GM19193 (cell line): ENCODE measurements around the gene CBX4.

ENCODE experiments used
- POLR2A ChIP-seq: IDR thresholded peaks from 4 replicates; pipeline ENCODE4 v1.6.1; 2011; ENCODE audit not compliant: insufficient read depth, insufficient read length; ENCODE audit errors: extremely low read depth

The CBX4 gene

DNA sequence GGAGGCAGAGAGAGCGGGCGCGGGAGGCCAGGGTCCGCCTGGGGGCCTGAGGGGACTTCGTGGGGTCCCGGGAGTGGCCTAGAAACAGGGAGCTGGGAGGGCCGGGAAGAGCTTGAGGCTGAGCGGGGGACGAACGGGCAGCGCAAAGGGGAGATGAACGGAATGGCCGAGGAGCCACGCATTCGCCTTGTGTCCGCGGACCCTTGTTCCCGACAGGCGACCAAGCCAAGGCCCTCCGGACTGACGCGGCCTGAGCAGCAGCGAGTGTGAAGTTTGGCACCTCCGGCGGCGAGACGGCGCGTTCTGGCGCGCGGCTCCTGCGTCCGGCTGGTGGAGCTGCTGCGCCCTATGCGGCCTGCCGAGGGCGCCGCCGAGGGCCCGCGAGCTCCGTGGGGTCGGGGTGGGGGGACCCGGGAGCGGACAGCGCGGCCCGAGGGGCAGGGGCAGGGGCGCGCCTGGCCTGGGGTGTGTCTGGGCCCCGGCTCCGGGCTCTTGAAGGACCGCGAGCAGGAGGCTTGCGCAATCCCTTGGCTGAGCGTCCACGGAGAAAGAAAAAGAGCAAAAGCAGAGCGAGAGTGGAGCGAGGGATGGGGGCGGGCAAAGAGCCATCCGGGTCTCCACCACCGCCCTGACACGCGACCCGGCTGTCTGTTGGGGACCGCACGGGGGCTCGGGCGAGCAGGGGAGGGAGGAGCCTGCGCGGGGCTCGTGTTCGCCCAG lies 1.2 kb upstream of the CBX4 start:
- no peak for TF ChIP-seq POLR2A

DNA sequence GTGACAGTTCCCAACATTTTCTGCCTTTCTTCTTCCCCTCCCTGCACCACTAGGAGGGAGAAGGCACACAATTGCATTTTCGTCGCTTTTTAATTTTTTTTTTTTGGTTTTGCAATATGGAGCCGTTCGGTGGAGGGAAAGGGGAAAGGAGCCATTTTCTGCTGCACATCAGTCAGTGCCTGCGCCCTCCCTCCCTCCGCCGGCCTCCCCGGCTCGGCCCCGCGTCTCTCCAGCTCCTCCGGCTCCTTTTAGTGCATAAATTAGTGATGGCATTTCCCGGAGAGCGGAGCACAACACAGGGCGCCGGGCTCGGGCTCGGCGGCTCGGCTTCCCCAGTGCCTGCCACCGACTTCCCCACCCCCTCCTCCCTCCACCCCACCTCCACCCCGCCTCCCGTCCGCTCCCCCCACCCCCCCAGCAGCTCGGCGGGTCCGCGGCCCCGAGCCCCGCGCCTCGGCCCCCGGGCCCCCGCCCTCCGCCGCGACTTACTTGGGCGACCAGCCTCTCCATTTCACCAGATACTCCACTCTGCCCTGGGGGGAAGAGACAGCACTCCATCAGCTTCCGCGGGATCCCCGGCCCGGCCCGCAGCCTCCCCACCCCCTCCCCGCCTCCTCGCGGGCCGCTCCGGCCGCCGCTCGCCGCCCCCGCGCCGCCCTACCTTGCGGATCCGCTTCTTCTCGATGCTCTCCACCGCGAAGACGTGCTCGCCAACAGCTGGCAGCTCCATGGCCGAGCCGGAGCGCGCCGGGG lies 542 bp downstream of the CBX4 start:
- no peak for TF ChIP-seq POLR2A

DNA sequence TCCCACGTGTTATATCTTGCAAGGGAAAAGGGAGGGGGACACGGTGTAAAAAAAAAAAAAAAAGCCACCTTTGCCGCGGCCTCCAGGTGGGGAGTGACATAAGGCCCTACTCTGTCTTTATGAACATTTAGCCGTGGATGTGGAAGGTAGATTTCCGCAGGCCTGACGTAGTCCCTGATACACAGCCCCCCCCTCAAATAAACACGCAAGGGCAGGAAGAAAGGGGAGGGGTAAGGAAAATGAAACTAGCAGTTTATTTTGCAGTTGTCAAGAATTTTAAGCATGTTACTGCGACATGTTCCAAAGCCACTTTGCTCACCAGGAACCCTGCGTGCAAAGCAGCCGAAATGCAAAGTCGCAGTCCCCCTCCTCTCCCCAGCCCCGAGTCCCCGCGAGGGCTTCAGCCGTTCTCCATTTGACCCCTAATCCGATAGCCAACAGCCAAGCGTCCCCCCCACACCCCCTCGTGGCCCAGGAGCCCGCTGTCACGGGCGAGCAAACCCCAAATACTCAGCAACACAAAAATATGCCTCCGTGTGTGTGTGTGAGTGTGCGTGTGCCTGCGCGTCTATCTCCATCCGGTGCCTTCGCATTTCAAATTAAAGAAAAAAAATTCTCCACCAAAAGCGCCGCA lies 1.2 kb downstream of the CBX4 start:
- no peak for TF ChIP-seq POLR2A

DNA sequence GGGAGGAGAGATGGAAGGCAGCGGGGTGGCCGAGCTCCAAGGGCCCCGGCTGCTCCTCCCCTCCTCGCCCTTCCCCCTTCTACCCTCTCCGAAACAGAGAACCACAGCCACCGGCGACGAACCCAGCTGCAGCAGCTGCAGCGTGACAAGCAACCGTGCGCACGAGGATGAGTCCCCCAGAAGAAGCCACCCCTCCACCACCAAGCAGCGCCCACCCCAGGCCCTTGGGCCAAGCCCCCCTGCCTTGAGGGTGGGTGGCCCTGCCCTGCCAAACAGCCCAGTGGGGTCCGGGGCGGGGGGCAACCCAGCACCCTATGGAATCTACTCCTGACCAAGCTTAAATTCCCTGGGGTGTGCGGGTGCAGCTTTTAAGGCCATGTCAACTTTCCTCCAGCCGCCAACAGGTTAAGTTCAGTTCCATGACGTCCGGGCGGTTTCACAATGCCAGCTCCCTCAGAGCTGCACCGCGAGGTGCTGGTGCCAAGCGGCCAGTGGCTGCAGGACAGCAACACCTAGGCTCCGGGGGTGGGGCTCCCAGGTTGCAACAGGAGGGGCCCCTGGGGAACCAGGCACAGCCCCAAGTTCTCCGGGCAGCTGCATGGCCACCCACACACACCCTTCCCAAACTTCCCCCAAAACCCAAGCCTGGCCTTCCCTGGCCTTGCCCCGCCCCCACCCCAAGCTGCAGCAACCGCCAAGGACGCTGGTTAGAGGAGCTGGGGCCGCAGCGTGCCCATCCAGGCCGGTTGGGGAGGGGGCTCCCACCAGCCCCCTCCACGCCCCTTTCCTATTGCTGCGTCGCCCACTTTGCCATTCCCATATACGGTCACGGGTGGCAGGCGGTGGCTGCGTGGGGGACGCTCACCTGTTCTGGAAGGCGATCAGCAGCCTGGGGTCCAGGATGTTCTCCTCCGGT lies 2.0 kb downstream of the CBX4 start:
- TF ChIP-seq POLR2A, result peak; percentile 10

DNA sequence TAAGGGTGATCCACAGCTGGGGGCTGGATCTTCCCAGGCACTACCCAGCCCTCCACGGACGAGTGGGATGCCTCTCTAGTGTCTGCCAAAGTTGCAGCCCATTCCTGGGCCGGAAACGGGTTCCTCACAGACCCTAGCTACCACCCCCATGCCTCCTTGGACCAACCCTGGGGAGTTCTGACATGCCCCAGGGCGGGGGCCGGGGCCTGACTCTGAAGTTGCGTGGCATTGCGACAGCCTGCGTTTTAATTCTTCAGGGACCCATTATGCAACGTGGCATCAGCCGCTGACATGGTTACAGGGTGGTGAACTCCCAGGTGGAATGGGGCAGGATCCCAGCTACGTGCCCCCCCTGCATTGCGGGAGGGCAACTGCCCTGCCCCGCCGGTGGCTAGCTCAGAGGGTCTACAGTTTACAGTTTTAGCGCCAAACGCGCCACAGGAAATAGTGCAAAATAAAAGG lies 2.7 kb downstream of the CBX4 start:
- TF ChIP-seq POLR2A, result peak; percentile 6

DNA sequence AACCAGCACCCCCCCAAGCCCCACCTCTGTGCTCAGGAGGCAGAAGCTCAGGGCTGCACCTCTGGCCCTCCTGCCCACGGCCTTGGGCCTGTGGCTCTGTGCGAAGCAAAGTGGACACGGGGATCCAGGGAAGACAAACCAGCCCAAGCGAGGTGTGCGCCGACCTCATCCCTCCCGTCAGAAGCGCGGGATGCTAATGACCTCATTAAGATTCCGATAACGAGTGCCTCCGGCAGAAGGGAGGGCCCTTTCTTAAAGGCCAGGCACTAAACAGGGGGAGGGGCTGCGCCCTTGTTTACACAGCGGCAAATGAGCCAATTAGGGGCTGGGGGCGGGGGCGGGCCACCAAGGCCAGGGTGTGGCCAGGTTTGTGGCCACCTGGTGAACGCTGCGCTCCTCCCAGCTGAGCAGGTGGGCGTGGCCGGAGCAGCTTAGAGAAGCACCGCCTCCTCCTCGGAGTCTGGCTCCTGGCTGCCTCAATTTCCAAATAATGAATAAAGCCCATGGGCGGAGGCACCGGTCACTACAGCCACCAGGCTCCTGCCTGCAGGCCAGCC lies 3.2 kb downstream of the CBX4 start:
- peak; percentile 10 for TF ChIP-seq POLR2A

DNA sequence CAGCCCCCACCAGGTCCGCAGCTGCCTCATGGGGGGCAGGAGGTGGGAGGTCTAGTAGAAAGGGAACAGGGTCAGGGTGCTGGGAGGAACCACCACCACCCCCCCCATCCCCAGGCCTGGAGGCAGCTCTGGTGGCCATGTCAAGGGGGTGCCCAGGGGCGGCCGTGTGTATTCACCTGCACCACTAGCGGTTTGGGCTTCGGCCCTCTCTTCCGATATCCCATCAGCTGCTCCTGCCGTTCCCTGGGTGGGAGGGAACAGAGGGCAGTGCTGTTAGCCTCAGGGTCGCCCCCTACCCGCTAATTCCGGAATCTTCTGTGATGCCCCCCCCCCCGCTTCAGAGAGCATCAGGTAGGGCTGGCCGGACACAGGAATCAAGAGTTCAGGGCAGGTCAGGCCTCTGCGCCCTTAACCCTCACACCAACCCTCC lies 3.8 kb downstream of the CBX4 start:
- TF ChIP-seq POLR2A, result no peak

DNA sequence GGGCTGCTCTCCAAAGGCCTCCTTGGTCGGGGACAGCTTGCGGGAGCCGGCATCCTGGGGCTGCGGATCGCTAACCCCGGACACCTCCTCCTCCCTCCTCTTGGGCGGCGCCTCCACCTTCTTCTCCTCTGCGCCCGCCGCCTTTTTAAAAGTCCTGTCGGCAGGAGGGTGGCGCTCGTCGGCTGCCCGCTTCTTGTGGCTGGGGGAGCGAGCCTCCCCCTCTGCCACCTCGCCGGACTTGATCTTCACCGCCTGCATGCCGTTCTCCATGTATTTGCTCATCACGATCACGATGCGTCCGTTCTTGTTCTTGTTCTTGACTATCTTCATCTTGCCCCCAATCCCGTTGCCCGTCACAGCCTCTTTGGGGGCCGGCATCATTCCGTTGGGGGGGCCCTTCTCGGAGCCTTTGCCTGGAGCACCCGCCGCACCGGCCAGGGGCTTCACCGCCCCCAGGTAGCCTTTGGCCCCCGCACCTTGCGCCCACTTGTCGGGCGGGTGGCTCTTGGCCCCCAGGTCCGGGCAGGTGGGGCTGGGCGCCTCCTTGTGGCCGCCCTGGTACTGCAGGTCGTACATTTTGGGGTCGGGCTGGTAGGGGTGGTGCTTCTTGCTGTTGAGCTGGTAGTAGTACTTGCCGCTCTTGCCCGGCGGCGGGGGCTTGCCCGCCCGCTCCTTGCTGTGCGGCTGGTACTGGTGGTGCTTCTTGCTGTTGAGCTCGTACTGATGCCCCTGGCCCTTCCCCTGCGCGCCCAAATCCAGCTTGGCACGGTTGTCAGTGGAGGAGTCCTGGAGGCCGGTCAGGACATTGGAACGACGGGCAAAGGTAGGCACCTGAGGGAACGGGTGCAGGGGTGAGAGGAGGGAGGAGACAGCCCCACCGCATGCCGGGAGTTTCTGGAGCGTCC lies 4.4 kb downstream of the CBX4 start:
- no peak for TF ChIP-seq POLR2A

DNA sequence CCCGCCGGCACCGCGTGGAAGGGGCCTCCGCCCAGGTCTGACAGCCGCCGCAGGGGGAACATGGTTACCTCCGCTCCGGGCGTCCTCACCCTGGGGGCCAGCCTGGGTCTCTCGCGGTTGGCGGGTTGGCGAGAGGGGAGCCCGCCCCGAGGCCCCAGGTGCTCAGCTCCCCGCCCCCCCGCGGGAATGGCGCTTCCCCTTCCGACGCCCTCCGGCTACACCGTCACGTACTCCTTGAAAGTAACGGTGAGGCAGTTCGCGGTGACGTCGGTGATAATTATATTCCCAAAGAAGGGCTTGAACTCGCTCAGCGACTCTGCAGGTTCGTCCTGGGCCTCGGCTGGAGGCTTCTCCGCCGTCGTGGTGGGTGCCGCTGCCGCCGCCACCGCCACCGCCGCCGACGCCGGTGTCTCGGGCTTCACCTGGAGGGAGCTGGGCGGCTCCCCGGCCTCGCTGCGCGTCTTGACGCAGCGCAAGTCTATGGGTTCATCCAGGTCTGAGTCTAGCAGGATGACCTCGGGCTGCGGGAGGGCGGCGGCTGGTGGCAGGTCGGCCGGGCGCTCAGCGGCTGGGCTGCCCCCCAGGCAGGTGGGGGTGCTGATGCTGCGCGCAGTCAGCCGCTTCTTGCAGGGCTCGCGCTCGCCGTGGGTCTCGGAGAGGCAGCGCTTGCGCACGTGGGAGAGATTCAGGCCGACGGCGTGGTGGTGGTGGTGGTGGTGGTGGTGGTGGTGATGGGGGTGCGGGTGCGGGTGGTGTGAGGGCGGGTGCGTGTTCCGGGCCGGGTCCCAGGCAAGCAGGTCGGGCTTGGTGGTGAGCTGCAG lies 5.3 kb downstream of the CBX4 start:
- no peak for TF ChIP-seq POLR2A

DNA sequence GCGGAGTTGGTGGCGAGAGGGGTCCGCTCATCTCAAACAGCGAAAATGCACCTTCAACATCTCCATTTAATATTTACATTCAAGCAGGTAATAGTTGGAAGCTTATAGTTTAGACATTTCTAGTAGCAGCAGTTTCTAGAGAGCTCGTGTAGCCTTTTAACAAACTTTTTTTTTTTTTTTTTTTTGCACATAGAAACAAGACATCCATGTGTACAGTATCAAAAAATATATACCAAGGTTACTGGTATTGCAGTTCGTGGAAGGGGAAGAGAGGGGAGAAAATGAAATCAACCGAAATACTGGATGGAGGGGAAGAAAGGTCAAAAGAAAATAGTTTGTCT lies 6.2 kb downstream of the CBX4 start:
- no peak for TF ChIP-seq POLR2A

DNA sequence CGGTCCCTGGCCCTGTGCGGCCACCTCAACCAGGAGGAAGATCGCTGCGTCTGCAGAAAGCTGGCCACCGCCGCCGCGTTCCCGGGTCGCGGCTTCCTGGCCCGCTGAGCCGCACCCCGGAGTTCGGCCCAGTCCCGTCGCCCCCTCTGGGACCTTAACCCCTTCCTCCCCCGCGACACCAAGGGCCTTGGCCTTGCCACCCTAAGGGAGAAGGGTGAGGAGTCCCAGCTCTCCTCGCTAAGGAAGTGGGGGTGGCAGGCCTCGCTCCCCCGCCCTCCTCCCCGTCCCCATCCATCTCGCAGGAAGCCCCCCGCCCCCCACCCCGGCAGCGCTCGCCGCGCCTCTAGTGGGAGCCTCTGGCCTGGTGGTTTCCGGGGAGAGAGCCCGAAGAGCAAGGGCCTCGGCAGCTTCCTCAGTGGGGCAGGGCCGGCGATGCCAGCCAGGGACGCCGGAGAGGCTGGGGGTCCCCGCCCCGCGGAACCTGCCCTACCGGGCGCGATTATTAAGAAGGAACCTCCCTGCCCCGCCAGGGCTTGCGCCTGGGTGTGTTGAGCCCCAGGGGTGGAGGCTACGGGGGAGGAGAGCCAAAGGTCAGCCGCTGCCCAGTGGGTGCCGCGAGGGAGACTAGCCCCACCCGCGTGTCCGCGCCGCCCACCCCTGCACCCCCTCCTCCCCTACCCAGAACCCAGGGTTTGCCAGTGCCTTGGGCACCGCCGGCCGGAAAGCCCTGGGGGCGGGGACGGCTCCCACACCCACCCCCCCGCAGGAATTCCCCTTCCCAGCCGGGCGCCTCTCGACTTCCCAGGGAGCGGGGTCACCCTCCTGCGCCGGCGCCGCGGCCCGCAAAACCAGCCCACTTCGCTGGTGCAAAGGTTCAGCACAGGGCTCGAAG lies 6.8 kb downstream of the CBX4 start:
- TF ChIP-seq POLR2A, result no peak
